Nephron (organoid): ENCODE results near the gene MICALL1.

ENCODE experiments used
- H3K27ac Mint-ChIP-seq, 3 experiments: 2 replicates each; pipeline ENCODE4 v1.8.0; 2020; ENCODE audit warnings: mixed read lengths in 3 of 3, mild to moderate bottlenecking in 2 of 3, moderate library complexity in 1 of 3
- H3K27me3 Mint-ChIP-seq: 2 replicates; pipeline ENCODE4 v1.8.0; 2021; ENCODE audit warnings: low read depth, mild to moderate bottlenecking, moderate library complexity, mixed read lengths
- H3K36me3 Mint-ChIP-seq: 2 replicates; pipeline ENCODE4 v1.8.0; 2020; ENCODE audit warnings: low read depth, mixed read lengths
- H3K4me1 Mint-ChIP-seq: 2 replicates; pipeline ENCODE4 v1.8.0; 2020; ENCODE audit warnings: mixed read lengths
- H3K4me3 Mint-ChIP-seq, 3 experiments: 2 replicates each; pipeline ENCODE4 v1.8.0; 2020; ENCODE audit warnings: mild to moderate bottlenecking in 3 of 3, mixed read lengths in 3 of 3, moderate library complexity in 2 of 3
- H3K9me3 Mint-ChIP-seq: 2 replicates; pipeline ENCODE4 v1.8.0; 2020; ENCODE audit warnings: mixed read lengths
- TF ChIP-seq, protein P1 (sequence below), 3 experiments: fragments of 200-600 bp; sonication (generic); IDR thresholded peaks; one replicate each; pipeline ENCODE4 v1.5.0; 2021; ENCODE audit warnings: antibody characterized with exemption in 3 of 3; ENCODE audit not compliant: unreplicated experiment in 3 of 3

MICALL1 gene

GRCh38 chr22:37924386-37925065 is 18.4 kb downstream of the MICALL1 start:
- TF ChIP-seq, protein P1, sequence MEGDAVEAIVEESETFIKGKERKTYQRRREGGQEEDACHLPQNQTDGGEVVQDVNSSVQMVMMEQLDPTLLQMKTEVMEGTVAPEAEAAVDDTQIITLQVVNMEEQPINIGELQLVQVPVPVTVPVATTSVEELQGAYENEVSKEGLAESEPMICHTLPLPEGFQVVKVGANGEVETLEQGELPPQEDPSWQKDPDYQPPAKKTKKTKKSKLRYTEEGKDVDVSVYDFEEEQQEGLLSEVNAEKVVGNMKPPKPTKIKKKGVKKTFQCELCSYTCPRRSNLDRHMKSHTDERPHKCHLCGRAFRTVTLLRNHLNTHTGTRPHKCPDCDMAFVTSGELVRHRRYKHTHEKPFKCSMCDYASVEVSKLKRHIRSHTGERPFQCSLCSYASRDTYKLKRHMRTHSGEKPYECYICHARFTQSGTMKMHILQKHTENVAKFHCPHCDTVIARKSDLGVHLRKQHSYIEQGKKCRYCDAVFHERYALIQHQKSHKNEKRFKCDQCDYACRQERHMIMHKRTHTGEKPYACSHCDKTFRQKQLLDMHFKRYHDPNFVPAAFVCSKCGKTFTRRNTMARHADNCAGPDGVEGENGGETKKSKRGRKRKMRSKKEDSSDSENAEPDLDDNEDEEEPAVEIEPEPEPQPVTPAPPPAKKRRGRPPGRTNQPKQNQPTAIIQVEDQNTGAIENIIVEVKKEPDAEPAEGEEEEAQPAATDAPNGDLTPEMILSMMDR (IDR thresholded peaks at IDR 0.05; ENCODE audit: unreplicated experiment in 3 of 3), result no peak
- Mint-ChIP-seq H3K27ac (peak overlapping the region in 1 of 3 experiments; percentile 76), H3K9me3 (no peaks in the 10 kb centered on the region), H3K36me3 (peaks cover 21% of the 10 kb centered on the region), H3K27me3 (no peaks in the 10 kb centered on the region), H3K4me1 (no peaks in the 10 kb centered on the region), H3K4me3 (no peak overlapping the region)

- Mint-ChIP-seq H3K36me3 (peaks cover 16% of the 10 kb centered on the region), H3K9me3 (no peaks in the 10 kb centered on the region), H3K27me3 (no peaks in the 10 kb centered on the region), H3K4me1 (no peaks in the 10 kb centered on the region), H3K27ac (peak overlapping the region in 2 of 3 experiments; percentile 48 to 76), H3K4me3 (no peak overlapping the region)
- TF ChIP-seq, protein P1 (IDR thresholded peaks at IDR 0.05; ENCODE audit: unreplicated experiment in 3 of 3), result no peak
Observed at GRCh38 chr22:37925330-37925729, 19.2 kb downstream of the MICALL1 start.

DNA sequence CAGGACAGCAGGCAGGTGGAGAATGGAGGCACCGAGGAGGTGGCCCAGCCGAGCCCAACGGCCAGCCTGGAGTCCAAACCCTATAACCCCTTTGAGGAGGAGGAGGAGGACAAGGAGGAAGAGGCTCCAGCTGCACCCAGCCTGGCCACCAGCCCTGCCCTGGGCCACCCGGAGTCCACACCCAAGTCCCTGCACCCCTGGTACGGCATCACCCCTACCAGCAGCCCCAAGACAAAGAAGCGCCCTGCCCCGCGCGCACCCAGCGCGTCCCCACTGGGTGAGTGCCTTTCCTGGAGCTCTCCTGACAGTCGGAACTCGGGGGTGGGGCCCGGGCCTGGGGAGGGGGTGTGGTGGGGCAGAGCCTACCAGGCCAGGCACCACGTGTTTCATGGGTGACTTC is 19.7 kb downstream of the MICALL1 start:
- peaks cover 15% of the 10 kb centered on the region for H3K36me3 Mint-ChIP-seq
- H3K27me3 Mint-ChIP-seq, result no peaks in the 10 kb centered on the region
- H3K4me3 Mint-ChIP-seq, result no peak overlapping the region
- H3K27ac Mint-ChIP-seq, result peak overlapping the region in 1 of 3 experiments; percentile 76
- no peaks in the 10 kb centered on the region for H3K9me3 Mint-ChIP-seq
- TF ChIP-seq, protein P1 (IDR thresholded peaks at IDR 0.05; ENCODE audit: unreplicated experiment in 3 of 3), result no peak
- H3K4me1 Mint-ChIP-seq, result no peaks in the 10 kb centered on the region

DNA sequence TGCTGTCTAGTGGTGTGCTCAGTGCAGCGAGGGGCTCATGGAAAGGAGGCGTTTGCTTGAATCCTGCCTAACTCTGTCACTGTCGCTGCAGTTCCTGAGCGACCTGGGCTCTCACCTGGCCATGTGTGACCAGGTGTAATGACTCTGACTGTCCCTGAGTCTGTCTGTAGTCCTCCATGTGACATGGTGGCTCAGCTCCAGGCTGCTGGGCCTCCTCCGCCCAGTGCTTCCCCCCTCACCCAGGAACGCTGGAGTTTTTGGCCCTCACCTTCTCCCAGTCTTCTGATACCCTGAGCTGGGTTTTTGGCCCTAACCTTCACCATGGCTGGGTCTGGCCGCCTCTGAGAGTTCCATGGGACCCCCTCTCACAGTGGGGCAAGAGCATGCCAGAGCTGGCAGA is 20.3 kb downstream of the MICALL1 start:
- no peak overlapping the region for H3K4me3 Mint-ChIP-seq
- peaks cover 15% of the 10 kb centered on the region for H3K36me3 Mint-ChIP-seq
- no peak overlapping the region for H3K27ac Mint-ChIP-seq
- no peaks in the 10 kb centered on the region for H3K27me3 Mint-ChIP-seq
- no peaks in the 10 kb centered on the region for H3K4me1 Mint-ChIP-seq
- TF ChIP-seq, protein P1 (IDR thresholded peaks at IDR 0.05; ENCODE audit: unreplicated experiment in 3 of 3), result no peak
- no peaks in the 10 kb centered on the region for H3K9me3 Mint-ChIP-seq

- TF ChIP-seq, protein P1 (IDR thresholded peaks at IDR 0.05; ENCODE audit: unreplicated experiment in 3 of 3), result no peak
- no peaks in the 10 kb centered on the region for H3K9me3 Mint-ChIP-seq
- no peak overlapping the region for H3K27ac Mint-ChIP-seq
- H3K4me3 Mint-ChIP-seq, result no peak overlapping the region
- peaks cover 20% of the 10 kb centered on the region for H3K36me3 Mint-ChIP-seq
- no peaks in the 10 kb centered on the region for H3K27me3 Mint-ChIP-seq
- H3K4me1 Mint-ChIP-seq, result peaks cover 3% of the 10 kb centered on the region
Observed at GRCh38 chr22:37926771-37927636, 20.9 kb downstream of the MICALL1 start.
